B cell (primary cell): Measurements from ENCODE around the gene RLN3. TPM values are rescaled to one million over a fixed set of nuclear protein-coding genes. Genes with fewer than 3 reads are reported as not detected.

Source experiments
- ATAC-seq: fragments of 200-7000 bp; cut with Tn5 transposase; one replicate; pipeline ENCODE4 v1.10.0; 2021; ENCODE audit warnings: low read depth, mild to moderate bottlenecking, moderate number of reproducible peaks, moderate library complexity
- CTCF ChIA-PET: fragments of 350-600 bp; sonication (Branson Sonifier 250); formaldehyde crosslinking; loops from one replicate; lab custom pipeline; 2021; ENCODE audit warnings: antibody characterized with exemption, inconsistent platforms; lab: Charles Lee
- POLR2A ChIA-PET: fragments of 350-600 bp; sonication (Branson Sonifier 250); formaldehyde crosslinking; loops from one replicate; lab custom pipeline; 2021; ENCODE audit warnings: antibody characterized with exemption; lab: Charles Lee
- DNase-seq: peaks from one replicate; pipeline ENCODE4 v3.0.0; 2013
- H2AFZ ChIP-seq: 2 replicates; pipeline ENCODE4 v1.6.1; 2012; ENCODE audit warnings: mild to moderate bottlenecking, low read depth, low read length; ENCODE audit not compliant: insufficient read depth, poor library complexity, severe bottlenecking
- H3K27ac ChIP-seq, 2 donors: 1 replicate in 1 of 2; 2 replicates in 1 of 2; pipeline ENCODE4 v1.5.1; 2012 to 2013; ENCODE audit warnings: low read length in 2 of 2, mild to moderate bottlenecking in 2 of 2, moderate library complexity in 1 of 2
- H3K27me3 ChIP-seq, 4 experiments: fragments of 200-600 bp in 1 of 4; sonication (generic) in 1 of 4; replicated peaks in 1 of 4; 1 replicate in 2 of 4; 2 replicates in 2 of 4; pipeline versions ENCODE4 v1.6.1 to v1.7.0; 2013 to 2016; ENCODE audit warnings: low read length in 3 of 4, mild to moderate bottlenecking in 2 of 4, mixed read lengths in 1 of 4, moderate library complexity in 1 of 4; ENCODE audit not compliant: insufficient read depth in 4 of 4, control insufficient read depth in 3 of 4; ENCODE audit errors: control extremely low read depth in 1 of 4
- H3K36me3 ChIP-seq, 2 experiments: replicated peaks in 1 of 2; 1 replicate in 1 of 2; 2 replicates in 1 of 2; pipeline versions ENCODE4 v1.6.1 to v1.7.1; 2013; ENCODE audit warnings: low read length in 1 of 2; ENCODE audit not compliant: insufficient read depth in 2 of 2, control insufficient read depth in 1 of 2; ENCODE audit errors: control extremely low read depth in 1 of 2, extremely low read depth in 1 of 2
- H3K4me1 ChIP-seq, 2 donors: fragments of 200-600 bp in 1 of 2; sonication (generic) in 1 of 2; 1 replicate in 1 of 2; 2 replicates in 1 of 2; pipeline versions ENCODE4 v1.5.1 to v1.6.1; 2013 to 2017; ENCODE audit warnings: low read length in 2 of 2; ENCODE audit not compliant: control insufficient read depth in 2 of 2, insufficient read depth in 2 of 2
- H3K4me2 ChIP-seq: replicated peaks from 2 replicates; pipeline ENCODE3; 2012; ENCODE audit warnings: mild to moderate bottlenecking, low read depth, low read length; ENCODE audit not compliant: poor library complexity, severe bottlenecking
- H3K4me3 ChIP-seq, 5 experiments: fragments of 200-600 bp in 1 of 5; sonication (generic) in 1 of 5; 1 replicate in 3 of 5; 2 replicates in 2 of 5; pipeline versions ENCODE4 v1.5.1 to v1.7.0; 2011 to 2016; ENCODE audit warnings: low read length in 4 of 5, mild to moderate bottlenecking in 4 of 5, low read depth in 2 of 5, control low read depth in 1 of 5, moderate library complexity in 1 of 5; ENCODE audit not compliant: insufficient read depth in 1 of 5; ENCODE audit errors: control extremely low read depth in 1 of 5, extremely low read depth in 1 of 5
- H3K79me2 ChIP-seq: fragments of 200-600 bp; sonication (generic); one replicate; pipeline ENCODE4 v1.6.0; 2016; ENCODE audit warnings: low read length; ENCODE audit not compliant: control insufficient read depth, insufficient read depth
- H3K9ac ChIP-seq: fragments of 200-600 bp; sonication (generic); 2 replicates; pipeline ENCODE4 v1.6.1; 2017; ENCODE audit warnings: mild to moderate bottlenecking, low read length, moderate library complexity
- H3K9me3 ChIP-seq, 3 donors: one replicate each; pipeline versions ENCODE4 v1.6.1 to v1.7.1; 2013; ENCODE audit warnings: low read length in 2 of 3; ENCODE audit not compliant: control insufficient read depth in 2 of 3, insufficient read depth in 1 of 3; ENCODE audit errors: control extremely low read depth in 1 of 3
- H4K20me1 ChIP-seq: 2 replicates; pipeline ENCODE4 v1.6.0; 2012; ENCODE audit warnings: mild to moderate bottlenecking, low read length; ENCODE audit not compliant: insufficient read depth, control insufficient read depth, poor library complexity, severe bottlenecking
- H3K27ac Mint-ChIP-seq: one replicate; pipeline ENCODE4 v1.8.0; 2021; ENCODE audit warnings: mixed read lengths
- H3K27me3 Mint-ChIP-seq: one replicate; pipeline ENCODE4 v1.8.0; 2021; ENCODE audit warnings: mixed read lengths
- H3K4me1 Mint-ChIP-seq: one replicate; pipeline ENCODE4 v1.8.0; 2021; ENCODE audit warnings: mixed read lengths
- H3K4me3 Mint-ChIP-seq: one replicate; pipeline ENCODE4 v1.8.0; 2021; ENCODE audit warnings: mixed read lengths
- H3K9me3 Mint-ChIP-seq: one replicate; pipeline ENCODE4 v1.8.0; 2022; ENCODE audit warnings: mixed read lengths; ENCODE audit not compliant: insufficient read depth
- EZH2 ChIP-seq: IDR thresholded peaks from 2 replicates; pipeline ENCODE4 v1.6.1; 2012; ENCODE audit warnings: borderline replicate concordance, low read depth, mild to moderate bottlenecking, moderate library complexity, low read length; ENCODE audit not compliant: insufficient read depth, poor library complexity, severe bottlenecking
- WGBS: methylation state at CpG from one replicate; pipeline ENCODE4 v1.1.5; 2013; ENCODE audit warnings: missing lambda C conversion rate; ENCODE audit not compliant: insufficient coverage; 5-methylcytosine and 5-hydroxymethylcytosine counted together
- intact Hi-C: fragments of 100-400 bp; cut with micrococcal nuclease; formaldehyde crosslinking; loops from one replicate; pipeline ENCODE4 v1.10.0; 2022
- polyA plus RNA-seq: library from polyadenylated mRNA; depleted of rRNA; stranded (reverse); fragments of >200 nt; gene quantifications from 2 replicates; pipeline ENCODE4 v1.2.3, GENCODE V29; 2012
- total RNA-seq, 2 donors: library from RNA; stranded (reverse); fragments of 120-200 nt in 1 of 2; gene quantifications; 1 replicate in 1 of 2; 2 replicates in 1 of 2; pipeline versions ENCODE4 v1.2.3 to v1.2.4, GENCODE V29; 2013 to 2022
- TF ChIP-seq, protein P1 (sequence below): fragments of 200-600 bp; IDR thresholded peaks from one replicate; pipeline ENCODE4 v1.8.0; 2022; ENCODE audit warnings: antibody characterized with exemption, mild to moderate bottlenecking

The RLN3 gene
- total and polyA plus RNA-seq, 2 donors (not counting 1 experiment from before 2014, with no cell fraction given) = 0.42 TPM; not detected in 1

DNA sequence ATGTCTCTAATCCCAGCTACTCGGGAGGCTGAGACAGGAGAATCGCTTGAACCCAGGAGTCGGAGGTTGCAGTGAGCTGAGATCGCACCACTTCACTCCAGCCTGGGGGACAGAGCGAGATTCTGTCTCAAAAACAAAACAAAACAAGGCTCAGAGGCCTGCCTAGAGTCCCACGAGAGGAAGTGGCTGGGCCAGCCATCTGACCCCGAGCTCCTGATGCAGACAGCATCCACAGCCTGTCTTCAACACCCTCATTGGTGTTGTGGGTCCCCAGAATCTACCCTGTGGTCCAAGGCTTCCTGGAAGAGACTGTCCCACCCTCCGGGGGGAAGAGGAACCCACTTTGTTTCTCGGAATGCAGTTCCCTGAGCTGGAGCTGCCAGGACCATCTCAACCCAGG is 46.5 kb upstream of the RLN3 start:
- Mint-ChIP-seq H3K27me3 (no peaks in the 10 kb centered on the region), H3K9me3 (no peaks in the 10 kb centered on the region), H3K27ac (peak overlapping the region; percentile 82), H3K4me3 (peak overlapping the region; percentile 45), H3K4me1 (peaks cover 63% of the 10 kb centered on the region)
- peak overlapping the region in 1 of 2 donors; percentile 56 for H3K27ac ChIP-seq
- TF ChIP-seq EZH2 = no peak
- TF ChIP-seq, protein P1, sequence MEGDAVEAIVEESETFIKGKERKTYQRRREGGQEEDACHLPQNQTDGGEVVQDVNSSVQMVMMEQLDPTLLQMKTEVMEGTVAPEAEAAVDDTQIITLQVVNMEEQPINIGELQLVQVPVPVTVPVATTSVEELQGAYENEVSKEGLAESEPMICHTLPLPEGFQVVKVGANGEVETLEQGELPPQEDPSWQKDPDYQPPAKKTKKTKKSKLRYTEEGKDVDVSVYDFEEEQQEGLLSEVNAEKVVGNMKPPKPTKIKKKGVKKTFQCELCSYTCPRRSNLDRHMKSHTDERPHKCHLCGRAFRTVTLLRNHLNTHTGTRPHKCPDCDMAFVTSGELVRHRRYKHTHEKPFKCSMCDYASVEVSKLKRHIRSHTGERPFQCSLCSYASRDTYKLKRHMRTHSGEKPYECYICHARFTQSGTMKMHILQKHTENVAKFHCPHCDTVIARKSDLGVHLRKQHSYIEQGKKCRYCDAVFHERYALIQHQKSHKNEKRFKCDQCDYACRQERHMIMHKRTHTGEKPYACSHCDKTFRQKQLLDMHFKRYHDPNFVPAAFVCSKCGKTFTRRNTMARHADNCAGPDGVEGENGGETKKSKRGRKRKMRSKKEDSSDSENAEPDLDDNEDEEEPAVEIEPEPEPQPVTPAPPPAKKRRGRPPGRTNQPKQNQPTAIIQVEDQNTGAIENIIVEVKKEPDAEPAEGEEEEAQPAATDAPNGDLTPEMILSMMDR = no peak
- peaks cover 0 to 3% of the 10 kb centered on the region in 2 experiments for H3K36me3 ChIP-seq
- no peak overlapping the region for H3K4me3 ChIP-seq
- peaks cover 3% of the 10 kb centered on the region for H3K79me2 ChIP-seq
- H4K20me1 ChIP-seq = no peaks in the 10 kb centered on the region
- ChIA-PET POLR2A (interaction anchor here (0.5 to 1.1 kb wide), 3 partner anchors 39 to 799 kb away, joined by 3 read pairs; no protein-coding TSS in a partner anchor), CTCF (interaction anchor here (2.2 kb wide), 1 partner anchor 66 kb away, joined by 6 read pairs; no protein-coding TSS in a partner anchor)
- peaks cover 0 to 7% (median 0%) of the 10 kb centered on the region in 4 experiments for H3K27me3 ChIP-seq
- H2AFZ ChIP-seq = no peak overlapping the region
- H3K9ac ChIP-seq = no peak overlapping the region
- WGBS = 41% methylated on average over 9 of the region's 9 CpGs
- H3K9me3 ChIP-seq = no peaks in the 10 kb centered on the region
- peaks cover 55 to 81% of the 10 kb centered on the region in 2 donors for H3K4me1 ChIP-seq
- intact Hi-C loops = no loop called here
- H3K4me2 ChIP-seq = peak overlapping the region; percentile 65
- DNase-seq (peak; percentile 37), ATAC-seq (no peak)

DNA sequence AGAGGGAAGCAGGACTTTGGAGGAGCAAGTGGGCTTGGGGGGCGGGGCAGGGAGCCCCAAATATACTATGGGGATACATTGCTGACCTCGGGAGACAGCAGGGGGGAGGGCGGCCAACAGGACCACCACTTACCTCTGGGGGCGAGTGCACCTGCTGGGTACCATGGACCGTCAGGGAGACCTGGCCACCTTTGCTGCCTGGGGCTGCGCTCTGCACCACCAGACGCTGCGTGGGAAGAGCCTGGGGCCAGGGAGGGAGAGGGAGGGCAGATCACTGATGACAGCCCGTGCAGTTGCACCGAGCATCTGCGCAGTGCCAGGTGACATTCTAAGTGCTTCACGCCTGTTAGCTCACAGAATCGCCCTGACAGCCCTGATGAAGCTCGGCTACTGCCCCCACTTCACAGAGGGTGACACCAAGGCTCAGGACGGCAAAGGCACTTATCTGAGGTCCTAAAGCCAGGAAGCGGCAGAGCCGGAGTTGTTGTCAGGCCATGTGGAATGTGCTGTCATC is 45.9 kb upstream of the RLN3 start:
- ATAC-seq (no peak), DNase-seq (no peak)
- Histone ChIP-seq H3K9me3 (no peaks in the 10 kb centered on the region), H3K79me2 (peaks cover 3% of the 10 kb centered on the region), H3K27ac (peak overlapping the region in 1 of 2 donors; percentile 56), H3K36me3 (peaks cover 0 to 3% of the 10 kb centered on the region in 2 experiments), H3K4me1 (peaks cover 59 to 86% of the 10 kb centered on the region in 2 donors), H4K20me1 (no peaks in the 10 kb centered on the region), H3K9ac (no peak overlapping the region), H2AFZ (no peak overlapping the region), H3K27me3 (peaks cover 0 to 7% (median 0%) of the 10 kb centered on the region in 4 experiments), H3K4me2 (peak overlapping the region; percentile 65), H3K4me3 (no peak overlapping the region)
- Mint-ChIP-seq H3K27ac (peak overlapping the region; percentile 82), H3K4me1 (peaks cover 69% of the 10 kb centered on the region), H3K27me3 (no peaks in the 10 kb centered on the region), H3K9me3 (no peaks in the 10 kb centered on the region), H3K4me3 (peak overlapping the region; percentile 45)
- TF ChIP-seq EZH2 = no peak
- TF ChIP-seq, protein P1 = no peak
- intact Hi-C loops = no loop called here
- WGBS = 92% methylated on average over 16 of the region's 17 CpGs
- ChIA-PET CTCF (no interaction called here), POLR2A (interaction anchor here (1.1 kb wide), 1 partner anchor 49 kb away, joined by 3 read pairs; no protein-coding TSS in a partner anchor)
